HUDEP-2 (cell line): Measurements from ENCODE around the gene GDPD1.

Source experiments
- DNase-seq, 76 experiments: peaks; one replicate each; lab custom pipeline; 2025; ENCODE audit not compliant: unreplicated experiment in 76 of 76; lab: John Stamatoyannopoulos, UW

GDPD1 gene

DNA sequence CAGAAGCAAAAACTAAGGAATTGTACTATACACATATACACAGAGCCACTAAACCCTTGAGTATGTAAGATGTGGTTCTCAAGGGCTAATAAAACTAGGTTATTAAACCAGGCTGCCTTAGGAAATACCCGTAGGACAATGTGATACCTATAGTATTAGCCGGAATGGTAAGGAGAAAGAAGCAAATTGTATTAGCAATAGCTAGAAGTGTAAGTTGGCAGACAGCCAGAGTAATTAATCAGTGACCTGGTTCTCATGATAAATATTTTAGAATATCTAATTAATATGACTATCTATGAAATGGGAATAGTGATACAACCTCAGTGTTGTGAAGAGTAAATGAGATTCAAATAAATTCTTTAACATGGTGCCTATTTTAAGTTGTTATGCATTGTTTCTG lies 18.6 kb downstream of the GDPD1 start:
- peak in 1 of 76 experiments; percentile 1 for DNase-seq

GRCh38 chr17:59244081-59244480 lies 23.8 kb downstream of the GDPD1 start:
- DNase-seq = no peak

DNA sequence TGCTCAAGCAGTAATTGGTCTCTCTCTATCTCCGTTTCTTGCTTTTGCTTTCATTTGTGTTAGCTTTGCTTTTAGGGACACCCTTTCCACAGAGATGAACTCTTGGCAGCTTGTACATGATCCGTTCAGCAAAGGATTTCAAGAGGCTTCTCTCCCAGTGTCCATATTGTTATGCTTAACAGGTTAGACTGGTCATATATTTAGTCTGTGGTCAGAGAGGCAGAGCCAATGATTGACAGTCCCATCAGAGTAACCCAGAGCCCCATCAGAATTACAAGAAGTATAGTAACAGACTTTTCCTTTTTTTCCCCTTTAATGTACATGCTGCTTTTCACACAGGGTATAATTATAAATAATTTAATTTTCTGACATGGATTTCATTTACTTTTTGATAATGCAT lies 34.4 kb downstream of the GDPD1 start:
- no peak for DNase-seq

GRCh38 chr17:59257101-59257500 lies 36.8 kb downstream of the GDPD1 start:
- DNase-seq = no peak

DNA sequence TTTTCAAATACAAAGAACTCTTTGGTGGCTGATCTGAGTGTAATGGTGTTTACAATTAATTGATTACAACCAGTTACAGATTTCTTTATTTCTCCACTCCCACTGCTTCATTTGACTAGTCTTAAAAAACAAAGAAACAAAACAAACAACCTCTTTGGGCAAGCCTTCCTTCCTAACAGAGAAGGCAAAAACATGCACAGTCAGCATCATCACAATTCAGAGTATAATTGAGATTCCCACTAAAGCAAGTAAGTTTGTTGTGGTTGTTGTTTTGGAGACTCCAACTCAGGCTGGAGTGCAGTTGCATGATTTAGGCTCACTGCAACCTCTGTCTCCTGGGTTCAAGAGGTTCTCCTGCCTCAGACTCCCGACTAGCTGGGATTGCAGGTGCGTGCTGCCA lies 40.4 kb downstream of the GDPD1 start:
- DNase-seq = no peak

GRCh38 chr17:59266745-59267144 lies 46.4 kb downstream of the GDPD1 start:
- DNase-seq = no peak

DNA sequence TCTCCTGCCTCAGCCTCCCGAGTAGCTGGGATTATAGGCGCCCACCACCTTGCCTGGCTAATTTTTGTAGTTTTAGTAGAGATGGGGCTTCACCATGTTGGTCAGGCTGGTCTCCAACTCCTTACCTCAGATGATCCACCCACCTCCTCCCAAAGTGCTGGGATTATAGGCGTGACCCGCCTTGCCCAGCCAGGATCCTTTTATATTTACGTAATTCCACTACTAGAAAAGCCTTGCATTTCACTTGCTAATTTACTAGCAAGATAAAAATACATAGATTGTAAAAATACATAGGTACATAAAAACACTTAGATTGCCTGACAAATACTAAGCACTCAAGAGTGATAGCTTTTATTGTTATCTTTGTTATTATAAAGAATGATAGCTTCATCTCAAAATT lies 47.5 kb downstream of the GDPD1 start:
- DNase-seq = no peak

GRCh38 chr17:59275618-59276017 lies 55.3 kb downstream of the GDPD1 start:
- DNase-seq = no peak

- DNase-seq = no peak
Measured at GRCh38 chr17:59277031-59277430, 56.7 kb downstream of the GDPD1 start.

- no peak for DNase-seq
Measured at GRCh38 chr17:59278406-59278805, 58.1 kb downstream of the GDPD1 start.

DNA sequence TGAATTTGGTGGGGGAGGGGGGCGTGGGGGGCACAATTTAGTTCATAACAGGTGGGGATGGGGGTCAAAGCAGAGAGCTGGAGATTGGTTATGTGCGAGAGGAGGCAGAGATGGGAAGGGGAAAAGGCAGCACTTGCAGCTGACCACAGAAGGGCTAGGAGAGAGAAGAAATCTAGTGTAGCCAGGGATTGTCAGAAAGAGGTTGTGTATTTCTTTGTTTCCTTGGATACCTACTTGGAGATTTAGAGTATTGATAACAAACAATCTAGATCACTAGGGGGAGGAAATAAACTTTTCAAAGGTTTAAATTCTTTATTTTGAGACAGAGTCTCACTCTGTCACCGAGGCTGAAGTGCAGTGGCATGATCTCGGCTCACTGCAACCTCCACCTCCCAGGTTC lies 64.0 kb downstream of the GDPD1 start:
- no peak for DNase-seq

DNA sequence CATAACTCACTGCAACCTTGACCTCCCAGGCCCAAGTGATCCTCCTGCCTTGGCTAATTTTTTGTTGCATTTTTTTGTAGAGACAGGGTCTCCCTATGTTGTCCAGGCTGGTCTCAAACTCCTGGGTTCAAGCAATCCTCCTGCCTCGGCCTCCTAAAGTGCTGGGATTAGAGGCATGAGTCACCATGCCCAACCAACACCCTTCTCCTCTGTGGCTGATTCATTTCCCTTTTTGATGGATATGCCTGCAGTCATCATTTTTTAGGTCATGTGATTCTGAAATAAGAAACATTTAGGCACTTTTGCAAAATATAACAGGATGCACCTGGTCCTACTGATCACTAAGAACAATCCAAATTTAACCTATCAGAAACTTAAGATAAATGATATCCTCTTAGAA lies 67.1 kb downstream of the GDPD1 start:
- peak in 1 of 76 experiments; percentile 12 for DNase-seq

DNA sequence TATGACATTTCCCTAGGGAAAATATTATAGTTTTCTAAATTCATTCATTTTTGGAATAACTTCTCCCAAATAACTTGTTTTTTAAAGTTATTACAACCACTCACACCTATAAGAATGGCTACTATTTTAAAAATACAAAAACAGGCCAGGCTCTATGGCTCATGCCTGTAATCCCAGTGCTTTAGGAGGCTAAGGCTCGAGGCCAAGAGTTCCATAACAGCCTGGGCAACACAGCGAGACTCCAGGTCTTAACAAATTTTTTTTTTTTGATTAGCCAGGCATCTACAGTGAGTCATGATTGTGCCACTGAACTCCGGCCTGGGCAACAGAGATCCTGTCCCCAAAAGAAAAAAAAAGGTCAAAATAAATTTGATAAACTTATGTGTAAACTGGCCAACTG lies 67.6 kb downstream of the GDPD1 start:
- DNase-seq = no peak

DNA sequence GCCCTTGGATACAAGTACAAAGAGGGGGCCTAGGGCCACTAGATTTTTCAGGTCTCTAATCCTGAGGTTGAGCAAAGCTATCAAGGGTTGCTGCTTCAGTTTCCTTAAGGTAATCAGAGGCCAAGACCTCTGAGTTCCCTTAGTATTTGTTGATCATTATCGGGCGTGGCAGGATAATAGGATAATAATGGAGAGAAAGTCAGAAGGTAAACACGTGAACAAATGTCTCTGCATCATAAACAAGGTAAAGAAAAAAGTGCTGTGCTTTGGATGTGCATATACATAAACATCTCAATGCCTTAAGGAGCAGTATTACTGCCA lies 69.6 kb downstream of the GDPD1 start:
- DNase-seq = peak in 4 of 76 experiments; percentile 54 to 61 (median 60)

- peak in 74 of 76 experiments; percentile 21 to 97 (median 86) for DNase-seq
Measured at GRCh38 chr17:59290302-59290998, 70.1 kb downstream of the GDPD1 start.

- no peak for DNase-seq
Measured at GRCh38 chr17:59292174-59292523, 71.8 kb downstream of the GDPD1 start.

GRCh38 chr17:59296190-59296589 lies 75.9 kb downstream of the GDPD1 start:
- DNase-seq = no peak

GRCh38 chr17:59298521-59298920 lies 78.2 kb downstream of the GDPD1 start:
- DNase-seq = no peak

GRCh38 chr17:59299400-59300092 lies 79.2 kb downstream of the GDPD1 start:
- no peak for DNase-seq

DNA sequence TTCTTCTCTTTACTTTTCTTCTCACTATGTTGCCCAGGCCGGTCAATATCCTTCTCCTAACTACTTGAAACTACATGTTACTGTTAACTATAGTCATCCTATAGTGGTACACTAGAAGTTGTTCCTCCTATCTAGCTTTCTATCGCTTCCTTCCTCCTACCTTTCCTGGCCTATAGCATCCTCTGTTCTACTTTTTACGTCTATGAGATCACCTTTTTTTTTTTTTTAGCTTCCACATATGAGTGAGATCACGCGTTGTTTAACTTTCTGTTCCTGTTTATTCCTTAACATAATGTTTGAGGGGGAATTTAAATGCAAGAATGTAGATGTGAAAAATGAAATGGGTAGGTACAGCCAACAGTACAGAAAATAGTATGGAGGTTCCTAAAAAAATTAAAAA lies 80.6 kb downstream of the GDPD1 start:
- DNase-seq = no peak

DNA sequence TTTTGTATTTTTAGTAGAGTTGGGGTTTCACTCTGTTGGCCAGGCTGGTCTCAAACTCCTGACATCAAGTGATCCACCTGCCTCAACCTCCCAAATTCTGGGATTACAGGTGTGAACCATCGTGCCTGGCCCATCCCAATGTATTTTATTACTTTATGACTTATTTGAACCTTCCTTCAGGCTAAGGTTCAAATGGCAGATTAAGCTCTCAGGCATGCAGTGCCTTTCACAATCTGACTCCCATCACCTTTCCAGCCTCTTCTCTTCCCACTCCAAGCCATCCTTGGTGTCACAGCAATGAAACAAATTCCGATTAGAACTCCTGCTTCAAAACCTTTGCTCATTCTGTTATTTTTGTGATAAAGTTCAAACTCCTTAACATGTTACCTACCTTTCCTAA lies 84.5 kb downstream of the GDPD1 start:
- no peak for DNase-seq

GRCh38 chr17:59310263-59310920 lies 90.1 kb downstream of the GDPD1 start:
- DNase-seq = no peak
